Karpas-422 (cell line): Measurements from ENCODE around the gene TMEM212. TPM values are rescaled to one million over a fixed set of nuclear protein-coding genes. Genes with fewer than 3 reads are reported as not detected.
"Not testable (repeated sequence)": the region's sequence is repeated elsewhere in the genome, so short reads cannot be mapped to it uniquely, and the experiment has no call there.

Experiments
- DNase-seq: peaks from one replicate; pipeline ENCODE4 v3.0.0-alpha.2; 2015
- H2AFZ ChIP-seq: fragments of 200-600 bp; sonication (generic); 2 replicates; pipeline ENCODE4 v1.6.1; 2014; ENCODE audit warnings: antibody characterized with exemption, low read length, mixed read lengths
- H3K27ac ChIP-seq: fragments of 200-600 bp; sonication (generic); 2 replicates; pipeline ENCODE4 v1.5.1; 2014; ENCODE audit warnings: mild to moderate bottlenecking, low read length, moderate library complexity
- H3K27me3 ChIP-seq: fragments of 200-600 bp; sonication (generic); 2 replicates; pipeline ENCODE4 v1.6.1; 2014; ENCODE audit warnings: low read length, mixed read lengths
- H3K36me3 ChIP-seq: fragments of 200-600 bp; sonication (generic); 2 replicates; pipeline ENCODE4 v1.6.1; 2014; ENCODE audit warnings: low read length, mixed read lengths; ENCODE audit not compliant: insufficient read depth
- H3K4me1 ChIP-seq: fragments of 200-600 bp; sonication (generic); 2 replicates; pipeline ENCODE4 v1.6.1; 2014; ENCODE audit warnings: mild to moderate bottlenecking, low read length, mixed read lengths
- H3K4me2 ChIP-seq: fragments of 200-600 bp; sonication (generic); 2 replicates; pipeline ENCODE4 v1.6.1; 2014; ENCODE audit warnings: low read length, low read depth, mild to moderate bottlenecking; ENCODE audit not compliant: poor library complexity, severe bottlenecking
- H3K4me3 ChIP-seq: fragments of 200-600 bp; sonication (generic); 2 replicates; pipeline ENCODE4 v1.5.1; 2014; ENCODE audit warnings: mild to moderate bottlenecking, antibody characterized with exemption, low read length, mixed read lengths
- H3K79me2 ChIP-seq: fragments of 200-600 bp; sonication (generic); 2 replicates; pipeline ENCODE4 v1.6.1; 2014; ENCODE audit warnings: mild to moderate bottlenecking, low read length, mixed read lengths
- H3K9ac ChIP-seq: fragments of 200-600 bp; sonication (generic); 2 replicates; pipeline ENCODE4 v1.6.0; 2014; ENCODE audit warnings: low read length
- H3K9me2 ChIP-seq: fragments of 200-600 bp; sonication (generic), shearing (Covaris generic); replicated peaks from 2 replicates; pipeline ENCODE4 v1.6.0; 2014; ENCODE audit warnings: mild to moderate bottlenecking, low read length, moderate library complexity; ENCODE audit not compliant: insufficient read depth
- H3K9me3 ChIP-seq: fragments of 300-700, 200-600 bp; sonication (generic); 2 replicates; pipeline ENCODE4 v1.6.1; 2014; ENCODE audit warnings: low read length, mixed read lengths
- H4K20me1 ChIP-seq: fragments of 200-600 bp; sonication (generic); 2 replicates; pipeline ENCODE4 v1.6.1; 2014; ENCODE audit warnings: mild to moderate bottlenecking, antibody characterized with exemption, low read length, low read depth; ENCODE audit not compliant: insufficient read depth
- total RNA-seq: library from RNA; depleted of rRNA; stranded (reverse); fragments of >200 nt; shearing (Covaris generic); gene quantifications from 2 replicates; pipeline ENCODE4 v1.2.3, GENCODE V29; 2014; ENCODE audit warnings: low replicate concordance

Gene TMEM212
- total RNA-seq, 1 experiment from 2014 or later, result not detected

GRCh38 chr3:171810629-171811294, 32.4 kb upstream of the TMEM212 start:
- no peaks in the 10 kb centered on the region for H3K9me2 ChIP-seq
- H3K9me3 ChIP-seq, result no peaks in the 10 kb centered on the region
- no peak overlapping the region for H3K4me3 ChIP-seq
- H3K4me2 ChIP-seq, result no peak overlapping the region
- H3K27me3 ChIP-seq, result no peaks in the 10 kb centered on the region
- H3K4me1 ChIP-seq, result no peaks in the 10 kb centered on the region
- H3K9ac ChIP-seq, result no peak overlapping the region
- no peak overlapping the region for H3K27ac ChIP-seq
- DNase-seq, result no peak
- no peak overlapping the region for H2AFZ ChIP-seq
- no peaks in the 10 kb centered on the region for H3K79me2 ChIP-seq
- H4K20me1 ChIP-seq, result no peaks in the 10 kb centered on the region
- no peaks in the 10 kb centered on the region for H3K36me3 ChIP-seq

DNA sequence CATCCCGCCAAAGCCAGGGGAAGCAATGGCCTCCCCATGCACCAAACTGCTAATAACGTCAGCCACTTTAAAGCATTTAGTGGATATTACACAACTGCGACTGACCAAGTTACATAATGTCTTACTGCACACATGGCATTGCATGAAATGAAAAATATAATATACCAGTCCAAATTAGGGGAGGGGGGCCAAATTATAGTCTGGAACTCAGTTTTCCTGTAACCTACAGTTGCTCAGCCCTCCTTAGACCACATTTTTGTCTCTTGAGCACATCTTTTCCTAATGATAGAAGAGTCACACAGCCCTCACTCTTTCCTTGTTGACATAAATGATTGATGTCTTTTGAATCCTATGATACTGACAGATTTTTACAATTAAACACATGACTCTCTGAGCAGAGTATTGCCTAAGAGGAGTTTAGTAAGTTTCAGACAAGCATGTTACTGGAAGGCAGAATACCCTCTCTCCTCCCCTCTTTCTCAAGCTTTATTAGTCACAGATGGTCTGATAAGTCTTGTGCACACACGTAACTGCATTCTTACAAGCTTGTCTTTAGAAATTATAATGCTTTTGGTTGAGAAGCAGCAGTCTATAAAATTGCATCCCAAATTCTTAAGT, 31.7 kb upstream of the TMEM212 start:
- no peaks in the 10 kb centered on the region for H3K27me3 ChIP-seq
- no peaks in the 10 kb centered on the region for H3K4me1 ChIP-seq
- H3K9me2 ChIP-seq, result no peaks in the 10 kb centered on the region
- H2AFZ ChIP-seq, result no peak overlapping the region
- no peak overlapping the region for H3K4me3 ChIP-seq
- no peak for DNase-seq
- H3K4me2 ChIP-seq, result no peak overlapping the region
- H3K79me2 ChIP-seq, result no peaks in the 10 kb centered on the region
- no peaks in the 10 kb centered on the region for H4K20me1 ChIP-seq
- no peak overlapping the region for H3K27ac ChIP-seq
- H3K9ac ChIP-seq, result no peak overlapping the region
- H3K9me3 ChIP-seq, result no peaks in the 10 kb centered on the region
- no peaks in the 10 kb centered on the region for H3K36me3 ChIP-seq

- Histone ChIP-seq H3K4me2 (no peak overlapping the region), H3K36me3 (no peaks in the 10 kb centered on the region), H2AFZ (no peak overlapping the region), H3K9ac (no peak overlapping the region), H4K20me1 (no peaks in the 10 kb centered on the region), H3K4me3 (no peak overlapping the region), H3K27ac (no peak overlapping the region), H3K9me3 (no peaks in the 10 kb centered on the region), H3K4me1 (no peaks in the 10 kb centered on the region), H3K79me2 (no peaks in the 10 kb centered on the region), H3K9me2 (no peaks in the 10 kb centered on the region), H3K27me3 (no peaks in the 10 kb centered on the region)
- no peak for DNase-seq
Measured at GRCh38 chr3:171811913-171812335, 31.2 kb upstream of the TMEM212 start.

DNA sequence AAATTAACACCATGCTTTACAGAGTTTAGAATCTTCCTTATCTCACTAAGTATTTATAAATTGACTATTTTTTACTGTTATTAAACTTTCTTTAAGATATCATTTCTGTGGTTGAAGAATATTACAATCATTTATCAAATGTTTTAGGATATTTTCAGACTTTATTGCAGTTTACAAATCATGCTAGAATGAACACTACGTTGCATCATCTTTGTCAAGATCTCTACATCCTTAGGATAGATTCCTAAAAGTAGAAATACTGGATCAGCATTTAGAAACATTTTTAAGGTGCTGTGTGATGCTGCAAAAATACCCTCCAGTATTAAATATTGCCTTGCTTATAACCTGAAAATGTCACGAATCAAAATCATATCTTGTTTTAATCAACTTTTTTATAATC, 30.3 kb upstream of the TMEM212 start:
- no peak for DNase-seq
- H2AFZ ChIP-seq, result no peak overlapping the region
- H3K9me2 ChIP-seq, result no peaks in the 10 kb centered on the region
- H3K9ac ChIP-seq, result no peak overlapping the region
- H3K79me2 ChIP-seq, result no peaks in the 10 kb centered on the region
- H3K27me3 ChIP-seq, result no peaks in the 10 kb centered on the region
- H3K9me3 ChIP-seq, result no peaks in the 10 kb centered on the region
- no peak overlapping the region for H3K4me2 ChIP-seq
- H4K20me1 ChIP-seq, result no peaks in the 10 kb centered on the region
- H3K4me3 ChIP-seq, result no peak overlapping the region
- H3K27ac ChIP-seq, result no peak overlapping the region
- H3K4me1 ChIP-seq, result no peaks in the 10 kb centered on the region
- no peaks in the 10 kb centered on the region for H3K36me3 ChIP-seq

GRCh38 chr3:171813278-171813896, 29.8 kb upstream of the TMEM212 start:
- H2AFZ ChIP-seq, result no peak overlapping the region
- DNase-seq, result no peak
- no peak overlapping the region for H3K9ac ChIP-seq
- H3K36me3 ChIP-seq, result no peaks in the 10 kb centered on the region
- H3K4me1 ChIP-seq, result no peaks in the 10 kb centered on the region
- no peaks in the 10 kb centered on the region for H3K9me2 ChIP-seq
- no peak overlapping the region for H3K27ac ChIP-seq
- no peaks in the 10 kb centered on the region for H3K27me3 ChIP-seq
- no peaks in the 10 kb centered on the region for H3K9me3 ChIP-seq
- H3K4me3 ChIP-seq, result no peak overlapping the region
- H4K20me1 ChIP-seq, result no peaks in the 10 kb centered on the region
- H3K4me2 ChIP-seq, result no peak overlapping the region
- H3K79me2 ChIP-seq, result no peaks in the 10 kb centered on the region

DNA sequence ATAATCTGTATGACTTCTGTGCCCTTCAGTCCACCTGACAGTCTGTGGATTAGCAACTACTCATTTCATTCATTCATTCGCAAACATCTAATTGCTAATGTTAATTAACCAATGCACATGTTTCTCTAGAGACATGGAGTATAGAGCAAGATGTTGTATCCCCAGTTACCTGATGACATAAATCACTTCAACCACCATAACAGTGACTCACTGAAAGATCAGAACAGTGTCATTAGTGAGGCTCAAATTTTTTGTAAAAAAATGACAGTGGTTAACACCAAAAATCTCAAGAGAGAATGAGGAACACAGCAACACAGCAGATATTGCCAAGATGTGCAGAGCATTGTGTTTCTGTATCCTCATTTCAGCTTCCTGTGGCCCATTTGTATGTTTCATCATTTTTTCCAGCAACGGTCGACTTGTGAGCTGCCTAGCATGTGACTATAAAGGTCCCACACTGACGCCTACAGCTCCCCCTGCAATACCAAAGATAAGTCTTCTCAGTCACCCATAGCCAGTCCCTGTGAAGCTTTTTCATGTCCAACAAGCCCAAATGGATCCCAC, 29.2 kb upstream of the TMEM212 start:
- H3K27ac ChIP-seq, result no peak overlapping the region
- H3K9me3 ChIP-seq, result no peaks in the 10 kb centered on the region
- no peak overlapping the region for H3K4me3 ChIP-seq
- no peaks in the 10 kb centered on the region for H3K9me2 ChIP-seq
- H3K4me2 ChIP-seq, result no peak overlapping the region
- no peak for DNase-seq
- H3K27me3 ChIP-seq, result no peaks in the 10 kb centered on the region
- no peaks in the 10 kb centered on the region for H4K20me1 ChIP-seq
- H3K4me1 ChIP-seq, result no peaks in the 10 kb centered on the region
- no peak overlapping the region for H3K9ac ChIP-seq
- H3K36me3 ChIP-seq, result no peaks in the 10 kb centered on the region
- no peaks in the 10 kb centered on the region for H3K79me2 ChIP-seq
- H2AFZ ChIP-seq, result no peak overlapping the region

DNA sequence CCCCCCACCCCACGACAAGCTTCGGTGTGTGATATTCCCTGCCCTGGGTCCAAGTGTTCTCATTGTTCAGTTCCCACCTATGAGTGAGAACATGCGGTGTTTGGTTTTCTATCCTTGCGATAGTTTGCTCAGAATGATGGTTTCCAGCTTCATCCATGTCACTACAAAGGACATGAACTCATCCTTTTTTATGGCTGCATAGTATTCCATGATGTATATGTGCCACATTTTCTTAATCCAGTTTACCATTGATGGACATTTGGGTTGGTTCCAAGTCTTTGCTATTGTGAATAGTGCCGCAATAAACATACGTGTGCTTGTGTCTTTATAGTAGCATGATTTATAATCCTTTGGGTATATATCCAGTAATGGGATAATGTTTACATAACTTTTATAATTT, 28.5 kb upstream of the TMEM212 start:
- H3K4me3 ChIP-seq, H3K4me1 ChIP-seq, H3K27me3 ChIP-seq, H3K36me3 ChIP-seq, DNase-seq, H3K27ac ChIP-seq, H3K4me2 ChIP-seq, H2AFZ ChIP-seq, H3K9me3 ChIP-seq, H3K9me2 ChIP-seq, H3K9ac ChIP-seq, H3K79me2 ChIP-seq, H4K20me1 ChIP-seq: not testable (repeated sequence)

DNA sequence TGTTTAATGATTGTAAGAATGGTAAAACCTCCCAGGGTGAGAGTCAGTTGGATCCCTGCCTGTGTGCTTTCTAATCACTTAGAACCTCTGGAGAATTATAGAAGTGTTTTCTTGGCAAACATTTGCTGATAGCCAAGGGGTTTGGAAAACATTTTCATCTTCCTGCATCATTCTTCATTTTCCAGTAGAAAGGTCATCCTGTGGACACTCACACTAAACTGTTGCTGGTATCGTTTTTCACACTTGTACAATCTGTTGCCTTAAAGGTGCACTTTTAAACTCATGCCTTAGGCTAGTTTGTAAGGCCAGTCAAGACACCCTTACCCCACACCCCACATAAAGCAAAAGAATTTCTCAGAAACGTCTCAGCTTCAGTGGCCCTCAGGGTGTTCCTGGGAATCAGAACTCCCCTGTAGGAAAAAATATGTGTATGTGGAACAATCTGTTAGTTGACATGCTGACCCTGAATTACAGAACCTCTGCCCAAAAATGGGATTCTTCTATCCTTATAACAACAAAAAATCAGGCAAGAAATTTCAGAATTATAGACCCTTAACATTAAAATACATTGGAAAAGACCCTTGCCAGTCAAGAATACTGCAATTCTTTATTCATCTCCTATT, 27.1 kb upstream of the TMEM212 start:
- H3K27me3 ChIP-seq, result no peaks in the 10 kb centered on the region
- H3K9me2 ChIP-seq, result no peaks in the 10 kb centered on the region
- DNase-seq, result no peak
- no peak overlapping the region for H2AFZ ChIP-seq
- no peak overlapping the region for H3K27ac ChIP-seq
- no peaks in the 10 kb centered on the region for H4K20me1 ChIP-seq
- H3K4me2 ChIP-seq, result no peak overlapping the region
- no peak overlapping the region for H3K9ac ChIP-seq
- H3K9me3 ChIP-seq, result no peaks in the 10 kb centered on the region
- no peaks in the 10 kb centered on the region for H3K79me2 ChIP-seq
- no peaks in the 10 kb centered on the region for H3K4me1 ChIP-seq
- H3K36me3 ChIP-seq, result no peaks in the 10 kb centered on the region
- no peak overlapping the region for H3K4me3 ChIP-seq
